ENCODE measurements around the gene ANKRD22.

ANKRD22 gene

DNA sequence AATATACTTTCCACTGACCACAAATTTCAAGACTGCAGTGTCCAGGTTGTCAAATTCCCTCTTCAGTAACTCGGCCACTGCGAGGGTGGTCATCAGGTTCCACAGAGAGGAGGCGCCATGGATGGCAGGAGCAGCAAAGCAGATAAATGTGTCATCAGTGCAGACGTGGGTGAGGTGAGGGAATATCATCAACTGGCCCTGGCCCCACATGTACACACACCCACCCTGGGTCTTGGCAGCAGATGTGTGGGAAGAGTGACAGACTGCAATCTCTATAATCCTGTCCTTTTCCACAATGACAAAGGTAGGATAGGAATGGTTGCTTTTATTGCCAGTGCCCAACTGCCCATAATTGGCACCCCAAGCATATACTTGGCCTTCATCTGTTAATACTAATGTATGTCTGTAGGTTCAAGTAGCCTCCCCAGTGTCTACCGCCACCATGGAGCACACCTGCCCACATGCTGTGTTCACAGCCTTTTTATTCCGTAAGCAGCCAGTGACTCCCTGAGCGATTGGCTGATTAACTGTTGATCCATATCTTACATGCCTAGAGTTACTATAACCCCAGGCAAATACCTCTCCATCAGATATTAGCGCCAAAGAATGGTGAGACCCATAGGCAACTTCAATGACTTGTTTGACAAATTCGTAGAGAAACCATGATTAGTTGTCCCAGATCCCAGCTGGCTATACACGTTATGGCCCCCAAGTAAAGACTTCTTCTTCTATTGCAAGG lies 65.4 kb downstream of the ANKRD22 start:
- Mint-ChIP-seq H3K27ac (no peak overlapping the region), H3K9me3 (no peaks in the 10 kb centered on the region), H3K27me3 (no peaks in the 10 kb centered on the region), H3K4me3 (no peak overlapping the region), H3K36me3 (no peaks in the 10 kb centered on the region), H3K4me1 (no peaks in the 10 kb centered on the region)
- DNase-seq (ENCODE audit: low spot score in 2 of 2) = no peak
- no peak for ATAC-seq (ENCODE audit: low read depth)

DNA sequence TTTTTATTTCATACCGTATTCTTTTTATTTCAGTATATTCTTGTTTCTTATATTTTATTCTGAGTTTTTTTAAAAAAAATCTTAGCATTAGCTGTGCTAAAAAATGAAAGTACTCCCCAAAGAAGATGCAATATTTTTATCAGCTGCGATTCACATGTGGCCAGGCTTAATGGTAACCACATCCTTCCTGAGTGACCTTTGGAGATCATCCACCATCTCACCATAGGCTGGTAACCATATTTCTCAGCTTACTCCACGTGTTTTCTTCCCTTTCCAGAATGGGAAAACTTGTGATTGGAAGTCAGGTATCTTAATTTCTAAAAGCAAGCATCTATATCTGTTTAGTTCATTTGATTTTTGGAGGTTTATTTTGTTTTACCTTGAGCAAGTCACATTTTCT lies 67.9 kb downstream of the ANKRD22 start:
- H3K4me3 Mint-ChIP-seq = no peak overlapping the region
- H3K36me3 Mint-ChIP-seq = no peaks in the 10 kb centered on the region
- ATAC-seq (ENCODE audit: low read depth) (no peak), DNase-seq (ENCODE audit: low spot score in 2 of 2) (no peak)
- no peaks in the 10 kb centered on the region for H3K27me3 Mint-ChIP-seq
- no peak overlapping the region for H3K27ac Mint-ChIP-seq
- H3K4me1 Mint-ChIP-seq = no peaks in the 10 kb centered on the region
- no peaks in the 10 kb centered on the region for H3K9me3 Mint-ChIP-seq

- ATAC-seq (ENCODE audit: low read depth) = no peak
- H3K27ac Mint-ChIP-seq = no peak overlapping the region
- peaks cover 2% of the 10 kb centered on the region for H3K27me3 Mint-ChIP-seq
- DNase-seq (ENCODE audit: low spot score in 2 of 2) = no peak
- H3K4me3 Mint-ChIP-seq = no peak overlapping the region
- no peaks in the 10 kb centered on the region for H3K9me3 Mint-ChIP-seq
- no peaks in the 10 kb centered on the region for H3K36me3 Mint-ChIP-seq
- H3K4me1 Mint-ChIP-seq = no peaks in the 10 kb centered on the region
Measured at GRCh38 chr10:88782222-88782621, 69.4 kb downstream of the ANKRD22 start.

DNA sequence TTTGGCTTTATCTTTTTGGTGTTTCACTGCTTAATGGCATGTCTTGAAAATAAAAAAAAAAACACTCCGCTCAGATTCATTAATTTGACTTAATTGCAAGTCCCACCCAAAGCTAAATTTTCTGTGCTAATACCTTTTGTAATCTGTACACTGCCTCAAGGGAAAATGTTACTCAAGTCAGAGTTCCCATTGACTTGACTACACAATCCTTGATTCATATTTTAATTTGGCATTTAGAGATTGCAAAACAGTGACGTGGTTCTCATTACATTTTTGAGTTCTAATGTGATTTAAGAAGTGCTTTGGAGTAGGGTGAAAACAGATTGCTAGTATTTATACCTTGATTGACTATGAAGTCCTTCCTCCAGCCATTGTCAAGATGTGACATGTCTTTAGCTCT lies 70.4 kb downstream of the ANKRD22 start:
- peaks cover 4% of the 10 kb centered on the region for H3K27me3 Mint-ChIP-seq
- H3K4me3 Mint-ChIP-seq = no peak overlapping the region
- H3K27ac Mint-ChIP-seq = no peak overlapping the region
- DNase-seq (ENCODE audit: low spot score in 2 of 2) = no peak
- no peaks in the 10 kb centered on the region for H3K36me3 Mint-ChIP-seq
- H3K9me3 Mint-ChIP-seq = no peaks in the 10 kb centered on the region
- no peak for ATAC-seq (ENCODE audit: low read depth)
- no peaks in the 10 kb centered on the region for H3K4me1 Mint-ChIP-seq
